ENCODE results near the gene ANLN.

ANLN gene, protein sequence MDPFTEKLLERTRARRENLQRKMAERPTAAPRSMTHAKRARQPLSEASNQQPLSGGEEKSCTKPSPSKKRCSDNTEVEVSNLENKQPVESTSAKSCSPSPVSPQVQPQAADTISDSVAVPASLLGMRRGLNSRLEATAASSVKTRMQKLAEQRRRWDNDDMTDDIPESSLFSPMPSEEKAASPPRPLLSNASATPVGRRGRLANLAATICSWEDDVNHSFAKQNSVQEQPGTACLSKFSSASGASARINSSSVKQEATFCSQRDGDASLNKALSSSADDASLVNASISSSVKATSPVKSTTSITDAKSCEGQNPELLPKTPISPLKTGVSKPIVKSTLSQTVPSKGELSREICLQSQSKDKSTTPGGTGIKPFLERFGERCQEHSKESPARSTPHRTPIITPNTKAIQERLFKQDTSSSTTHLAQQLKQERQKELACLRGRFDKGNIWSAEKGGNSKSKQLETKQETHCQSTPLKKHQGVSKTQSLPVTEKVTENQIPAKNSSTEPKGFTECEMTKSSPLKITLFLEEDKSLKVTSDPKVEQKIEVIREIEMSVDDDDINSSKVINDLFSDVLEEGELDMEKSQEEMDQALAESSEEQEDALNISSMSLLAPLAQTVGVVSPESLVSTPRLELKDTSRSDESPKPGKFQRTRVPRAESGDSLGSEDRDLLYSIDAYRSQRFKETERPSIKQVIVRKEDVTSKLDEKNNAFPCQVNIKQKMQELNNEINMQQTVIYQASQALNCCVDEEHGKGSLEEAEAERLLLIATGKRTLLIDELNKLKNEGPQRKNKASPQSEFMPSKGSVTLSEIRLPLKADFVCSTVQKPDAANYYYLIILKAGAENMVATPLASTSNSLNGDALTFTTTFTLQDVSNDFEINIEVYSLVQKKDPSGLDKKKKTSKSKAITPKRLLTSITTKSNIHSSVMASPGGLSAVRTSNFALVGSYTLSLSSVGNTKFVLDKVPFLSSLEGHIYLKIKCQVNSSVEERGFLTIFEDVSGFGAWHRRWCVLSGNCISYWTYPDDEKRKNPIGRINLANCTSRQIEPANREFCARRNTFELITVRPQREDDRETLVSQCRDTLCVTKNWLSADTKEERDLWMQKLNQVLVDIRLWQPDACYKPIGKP

DNA sequence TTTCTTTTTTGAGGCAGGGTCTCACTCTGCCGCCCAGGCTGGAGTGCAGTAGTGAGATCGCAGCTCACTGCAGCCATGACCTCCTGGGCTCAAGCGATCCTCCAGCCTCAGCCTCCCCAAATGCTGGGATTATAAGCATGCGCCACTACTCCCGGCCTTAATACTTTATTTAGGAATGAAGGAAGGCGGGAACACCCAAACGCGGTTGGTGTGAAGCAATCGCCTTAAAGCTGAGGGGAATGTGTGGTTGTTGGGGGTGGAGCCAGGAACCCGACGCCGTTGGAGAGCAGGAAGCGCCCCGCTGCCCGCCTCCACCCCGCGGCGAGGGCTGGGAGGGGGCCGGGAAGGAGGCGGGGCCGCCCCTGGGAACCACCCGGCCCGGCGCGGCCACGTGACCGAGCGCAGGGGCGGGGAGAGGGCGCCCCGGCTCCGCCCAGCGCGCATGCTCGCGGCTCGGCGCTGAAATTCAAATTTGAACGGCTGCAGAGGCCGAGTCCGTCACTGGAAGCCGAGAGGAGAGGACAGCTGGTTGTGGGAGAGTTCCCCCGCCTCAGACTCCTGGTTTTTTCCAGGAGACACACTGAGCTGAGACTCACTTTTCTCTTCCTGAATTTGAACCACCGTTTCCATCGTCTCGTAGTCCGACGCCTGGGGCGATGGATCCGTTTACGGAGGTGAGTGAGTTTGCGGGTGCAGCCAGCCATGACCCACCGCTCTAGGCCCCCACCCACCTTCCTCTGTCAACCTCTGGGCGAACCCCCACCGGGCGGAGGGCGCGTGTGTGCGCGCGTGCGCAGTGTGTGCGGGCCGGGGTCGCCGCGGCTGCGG, at the start of gene ANLN:
Gene ANLN, plus strand, starts transcription at position 492 of the 828 bp plus-strand sequence. Its CDS starts 165 bp downstream, at position 657.
- Histone ChIP-seq H3K4me3 (ENCODE audit: low read length, poor library complexity, severe bottlenecking) (peak within 1 kb of the TSS; percentile 97), H3K9me2 (replicated peaks; ENCODE audit: low read depth, low read length) (no peaks in the 10 kb centered on the region), H3K9me3 (ENCODE audit: insufficient read depth, low read depth, low read length) (no peaks in the 10 kb centered on the region), H3K4me1 (ENCODE audit: insufficient read depth, low read length, poor library complexity, severe bottlenecking) (peaks cover 44% of the 10 kb centered on the region), H3K9ac (ENCODE audit: low read depth, low read length, poor library complexity, severe bottlenecking) (peak within 1 kb of the TSS; percentile 93), H3K36me3 (ENCODE audit: insufficient read depth, low read length) (no peaks in the 10 kb centered on the region), H3K79me2 (ENCODE audit: insufficient read depth, low read length) (peaks cover 48% of the 10 kb centered on the region), H2AFZ (ENCODE audit: low read length) (peak within 1 kb of the TSS; percentile 99), H3K27me3 (ENCODE audit: insufficient read depth, low read length, poor library complexity, severe bottlenecking) (no peaks in the 10 kb centered on the region), H3F3A (ENCODE audit: low read depth) (no peaks in the 10 kb centered on the region), H4K20me1 (ENCODE audit: insufficient read depth, low read length, poor library complexity, severe bottlenecking) (peaks cover 32% of the 10 kb centered on the region), H3K4me2 (ENCODE audit: low read depth, low read length, poor library complexity, severe bottlenecking) (peak within 1 kb of the TSS; percentile 75)
- no peak for TF ChIP-seq EZH2phosphoT487 (IDR thresholded peaks at IDR 0.05; ENCODE audit: borderline replicate concordance)
- TF ChIP-seq, protein P1, sequence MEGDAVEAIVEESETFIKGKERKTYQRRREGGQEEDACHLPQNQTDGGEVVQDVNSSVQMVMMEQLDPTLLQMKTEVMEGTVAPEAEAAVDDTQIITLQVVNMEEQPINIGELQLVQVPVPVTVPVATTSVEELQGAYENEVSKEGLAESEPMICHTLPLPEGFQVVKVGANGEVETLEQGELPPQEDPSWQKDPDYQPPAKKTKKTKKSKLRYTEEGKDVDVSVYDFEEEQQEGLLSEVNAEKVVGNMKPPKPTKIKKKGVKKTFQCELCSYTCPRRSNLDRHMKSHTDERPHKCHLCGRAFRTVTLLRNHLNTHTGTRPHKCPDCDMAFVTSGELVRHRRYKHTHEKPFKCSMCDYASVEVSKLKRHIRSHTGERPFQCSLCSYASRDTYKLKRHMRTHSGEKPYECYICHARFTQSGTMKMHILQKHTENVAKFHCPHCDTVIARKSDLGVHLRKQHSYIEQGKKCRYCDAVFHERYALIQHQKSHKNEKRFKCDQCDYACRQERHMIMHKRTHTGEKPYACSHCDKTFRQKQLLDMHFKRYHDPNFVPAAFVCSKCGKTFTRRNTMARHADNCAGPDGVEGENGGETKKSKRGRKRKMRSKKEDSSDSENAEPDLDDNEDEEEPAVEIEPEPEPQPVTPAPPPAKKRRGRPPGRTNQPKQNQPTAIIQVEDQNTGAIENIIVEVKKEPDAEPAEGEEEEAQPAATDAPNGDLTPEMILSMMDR (conservative IDR thresholded peaks at IDR 0.05; ENCODE audit: low read length) = no peak

DNA sequence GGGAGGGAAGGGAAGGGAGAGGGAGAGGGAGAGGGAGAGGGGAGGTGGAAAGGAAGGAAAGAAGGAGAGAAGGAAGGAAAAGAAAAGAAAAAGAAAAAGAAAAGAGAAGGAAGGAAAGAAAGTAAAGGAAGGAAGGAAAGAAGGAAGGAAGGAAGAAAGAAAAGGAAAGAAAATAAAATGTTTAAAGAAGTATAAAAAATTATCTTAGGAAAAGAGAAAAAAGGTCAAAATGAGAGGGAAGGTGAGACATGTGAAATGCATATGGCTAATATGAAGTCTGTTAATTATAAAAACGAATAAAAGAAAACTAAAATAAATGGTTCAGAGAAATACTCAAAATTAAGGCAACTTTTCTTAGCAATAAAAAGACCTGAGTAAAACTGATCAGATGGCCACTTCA, 46.1 kb upstream of the ANLN start:
- no peaks in the 10 kb centered on the region for H3K36me3 ChIP-seq (ENCODE audit: insufficient read depth, low read length)
- H4K20me1 ChIP-seq (ENCODE audit: insufficient read depth, low read length, poor library complexity, severe bottlenecking) = no peaks in the 10 kb centered on the region
- no peak for TF ChIP-seq EZH2phosphoT487 (IDR thresholded peaks at IDR 0.05; ENCODE audit: borderline replicate concordance)
- TF ChIP-seq, protein P1 (conservative IDR thresholded peaks at IDR 0.05; ENCODE audit: low read length) = no peak

DNA sequence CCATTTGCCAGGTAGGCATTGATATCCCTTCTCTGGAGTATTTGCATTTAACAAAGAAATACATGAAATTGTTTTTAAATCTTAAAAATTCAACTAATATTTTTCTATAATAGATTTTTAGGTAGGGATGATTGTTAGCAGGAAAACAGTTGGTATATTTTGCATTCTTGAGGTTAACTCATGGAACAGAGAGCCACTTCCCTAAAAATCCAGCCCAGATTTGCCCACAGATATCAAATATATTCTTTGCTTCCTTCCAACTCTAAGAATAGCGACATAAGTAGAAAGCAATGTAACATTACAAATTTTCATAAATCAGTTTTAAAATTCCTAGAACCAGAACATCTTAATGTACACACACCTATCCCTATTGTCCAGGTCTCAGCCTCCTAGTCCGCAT, 45.0 kb upstream of the ANLN start:
- no peak overlapping the region for H3K4me2 ChIP-seq (ENCODE audit: low read depth, low read length, poor library complexity, severe bottlenecking)
- no peak overlapping the region for H3K9ac ChIP-seq (ENCODE audit: low read depth, low read length, poor library complexity, severe bottlenecking)
- TF ChIP-seq, protein P1 (conservative IDR thresholded peaks at IDR 0.05; ENCODE audit: low read length) = no peak
- TF ChIP-seq EZH2phosphoT487 (IDR thresholded peaks at IDR 0.05; ENCODE audit: borderline replicate concordance) = no peak
- no peak overlapping the region for H2AFZ ChIP-seq (ENCODE audit: low read length)
- H3K79me2 ChIP-seq (ENCODE audit: insufficient read depth, low read length) = no peaks in the 10 kb centered on the region
- no peaks in the 10 kb centered on the region for H3K9me3 ChIP-seq (ENCODE audit: insufficient read depth, low read depth, low read length)
- no peaks in the 10 kb centered on the region for H3K4me1 ChIP-seq (ENCODE audit: insufficient read depth, low read length, poor library complexity, severe bottlenecking)
- no peak overlapping the region for H3K4me3 ChIP-seq (ENCODE audit: low read length, poor library complexity, severe bottlenecking)
- no peaks in the 10 kb centered on the region for H3F3A ChIP-seq (ENCODE audit: low read depth)
- H3K9me2 ChIP-seq (replicated peaks; ENCODE audit: low read depth, low read length) = no peaks in the 10 kb centered on the region
- H3K27me3 ChIP-seq (ENCODE audit: insufficient read depth, low read length, poor library complexity, severe bottlenecking) = no peaks in the 10 kb centered on the region
- no peaks in the 10 kb centered on the region for H3K36me3 ChIP-seq (ENCODE audit: insufficient read depth, low read length)
- no peaks in the 10 kb centered on the region for H4K20me1 ChIP-seq (ENCODE audit: insufficient read depth, low read length, poor library complexity, severe bottlenecking)

More for the DNA sequence above, 46.1 kb upstream of the ANLN start:
- no peak overlapping the region for H3K9ac ChIP-seq (ENCODE audit: low read depth, low read length, poor library complexity, severe bottlenecking)
- H3K4me1 ChIP-seq (ENCODE audit: insufficient read depth, low read length, poor library complexity, severe bottlenecking) = no peaks in the 10 kb centered on the region
- no peak overlapping the region for H3K4me3 ChIP-seq (ENCODE audit: low read length, poor library complexity, severe bottlenecking)
- no peaks in the 10 kb centered on the region for H3K27me3 ChIP-seq (ENCODE audit: insufficient read depth, low read length, poor library complexity, severe bottlenecking)
- no peak overlapping the region for H3K4me2 ChIP-seq (ENCODE audit: low read depth, low read length, poor library complexity, severe bottlenecking)
- H3K9me2 ChIP-seq (replicated peaks; ENCODE audit: low read depth, low read length) = no peaks in the 10 kb centered on the region
- no peaks in the 10 kb centered on the region for H3K9me3 ChIP-seq (ENCODE audit: insufficient read depth, low read depth, low read length)
- no peaks in the 10 kb centered on the region for H3F3A ChIP-seq (ENCODE audit: low read depth)
- no peak overlapping the region for H2AFZ ChIP-seq (ENCODE audit: low read length)
- no peaks in the 10 kb centered on the region for H3K79me2 ChIP-seq (ENCODE audit: insufficient read depth, low read length)

Data from Loucy (cell line).